Muscle of arm (tissue), 12 donors: Measurements from ENCODE around the gene CYLD. TPM values are rescaled to one million over a fixed set of nuclear protein-coding genes. Genes with fewer than 3 reads are reported as not detected.
A peak's percentile ranks its signal among the peaks of the same experiment; 100 is the strongest.

Experiments used
- DNase-seq: peaks from one replicate; pipeline ENCODE4 v3.0.0-alpha.2; 2013
- polyA plus RNA-seq, 12 donors: library from polyadenylated mRNA; unstranded; fragments of 120-200 nt; gene quantifications; one replicate each; pipeline ENCODE4 v1.2.1, GENCODE V29; 2013; ENCODE audit not compliant: insufficient read length in 12 of 12

CYLD gene
- polyA plus RNA-seq, 12 donors, result 22.5 to 40.7 (median 31.6) TPM; not detected in 1

- DNase-seq, result no peak
Observed at GRCh38 chr16:50709061-50709684, 32.7 kb upstream of the CYLD start.

- no peak for DNase-seq
Observed at GRCh38 chr16:50709980-50710379, 31.9 kb upstream of the CYLD start.

GRCh38 chr16:50711040-50711439 is 30.8 kb upstream of the CYLD start:
- DNase-seq, result no peak

DNA sequence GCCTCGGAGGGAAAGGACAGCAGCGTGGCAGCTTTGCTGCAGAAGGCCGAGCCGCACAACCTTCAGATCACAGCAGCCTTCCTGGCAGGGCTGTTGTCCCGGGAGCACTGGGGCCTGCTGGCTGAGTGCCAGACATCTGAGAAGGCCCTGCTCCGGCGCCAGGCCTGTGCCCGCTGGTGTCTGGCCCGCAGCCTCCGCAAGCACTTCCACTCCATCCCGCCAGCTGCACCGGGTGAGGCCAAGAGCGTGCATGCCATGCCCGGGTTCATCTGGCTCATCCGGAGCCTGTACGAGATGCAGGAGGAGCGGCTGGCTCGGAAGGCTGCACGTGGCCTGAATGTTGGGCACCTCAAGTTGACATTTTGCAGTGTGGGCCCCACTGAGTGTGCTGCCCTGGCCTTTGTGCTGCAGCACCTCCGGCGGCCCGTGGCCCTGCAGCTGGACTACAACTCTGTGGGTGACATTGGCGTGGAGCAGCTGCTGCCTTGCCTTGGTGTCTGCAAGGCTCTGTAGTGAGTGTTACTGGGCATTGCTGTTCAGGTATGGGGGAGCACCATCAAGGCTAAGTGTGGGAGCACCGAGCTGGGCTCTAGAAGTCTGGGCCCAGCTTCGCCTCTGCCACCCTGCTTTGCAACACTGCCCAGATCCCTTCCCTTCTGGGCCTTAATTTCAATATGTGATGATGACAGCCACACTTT is 29.9 kb upstream of the CYLD start:
- DNase-seq, result peak; percentile 51

- no peak for DNase-seq
Observed at GRCh38 chr16:50712560-50712898, 29.4 kb upstream of the CYLD start.

GRCh38 chr16:50712956-50713355 is 28.9 kb upstream of the CYLD start:
- no peak for DNase-seq

GRCh38 chr16:50717091-50717490 is 24.8 kb upstream of the CYLD start:
- DNase-seq, result no peak

DNA sequence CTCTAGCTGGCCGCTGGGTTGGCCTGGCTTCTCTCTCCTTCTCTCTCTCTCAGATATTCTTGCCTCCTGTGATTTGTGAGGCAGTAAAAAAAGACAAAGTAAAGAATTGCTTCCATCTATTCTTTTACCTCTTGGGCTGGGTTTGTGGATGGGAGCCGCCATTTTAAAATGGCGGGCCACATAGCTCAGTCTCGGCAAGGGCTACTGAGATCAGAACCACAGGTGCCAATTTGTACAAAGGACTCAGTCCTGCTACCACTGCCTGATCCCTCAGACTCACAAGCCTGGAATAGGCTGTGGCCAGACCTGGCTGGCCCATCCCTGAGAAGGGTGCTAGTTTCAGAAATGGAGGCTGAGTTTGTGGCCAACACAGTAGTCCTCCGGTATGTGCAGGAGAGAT is 24.4 kb upstream of the CYLD start:
- no peak for DNase-seq

DNA sequence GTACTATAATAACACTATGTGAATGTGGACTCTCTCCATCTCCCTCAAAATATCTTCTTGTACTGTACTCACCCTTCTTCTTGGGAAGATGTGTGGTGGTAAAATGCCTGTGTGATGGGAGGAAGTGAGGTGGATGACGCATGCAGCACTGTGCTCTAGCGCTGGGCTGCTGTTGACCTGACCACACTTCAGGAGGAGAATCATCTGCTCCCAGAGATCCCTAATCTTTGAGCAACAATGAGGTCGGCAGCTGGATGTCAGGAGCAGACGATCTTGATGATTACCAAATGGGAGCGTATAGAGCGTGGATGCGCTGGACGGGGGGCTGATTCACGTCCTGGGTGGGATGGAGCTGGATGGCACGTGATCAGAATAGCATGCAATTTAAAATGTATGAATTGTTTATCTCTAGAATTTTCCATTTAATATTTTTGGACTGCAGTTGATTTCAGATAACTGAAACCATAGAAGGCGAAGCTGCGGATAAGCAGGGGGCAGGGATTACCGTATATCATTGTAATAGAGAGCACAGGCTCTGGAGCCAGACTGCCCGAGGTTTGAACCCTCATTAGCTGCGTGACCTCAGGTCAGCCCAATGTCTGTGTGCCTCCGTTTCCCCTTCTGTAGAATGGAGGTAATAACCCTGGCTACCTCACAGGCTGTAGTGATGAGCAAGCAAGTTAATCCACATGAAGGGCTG is 23.7 kb upstream of the CYLD start:
- no peak for DNase-seq

- DNase-seq, result no peak
Observed at GRCh38 chr16:50718761-50719400, 23.0 kb upstream of the CYLD start.

GRCh38 chr16:50719401-50720337 is 22.2 kb upstream of the CYLD start:
- no peak for DNase-seq

DNA sequence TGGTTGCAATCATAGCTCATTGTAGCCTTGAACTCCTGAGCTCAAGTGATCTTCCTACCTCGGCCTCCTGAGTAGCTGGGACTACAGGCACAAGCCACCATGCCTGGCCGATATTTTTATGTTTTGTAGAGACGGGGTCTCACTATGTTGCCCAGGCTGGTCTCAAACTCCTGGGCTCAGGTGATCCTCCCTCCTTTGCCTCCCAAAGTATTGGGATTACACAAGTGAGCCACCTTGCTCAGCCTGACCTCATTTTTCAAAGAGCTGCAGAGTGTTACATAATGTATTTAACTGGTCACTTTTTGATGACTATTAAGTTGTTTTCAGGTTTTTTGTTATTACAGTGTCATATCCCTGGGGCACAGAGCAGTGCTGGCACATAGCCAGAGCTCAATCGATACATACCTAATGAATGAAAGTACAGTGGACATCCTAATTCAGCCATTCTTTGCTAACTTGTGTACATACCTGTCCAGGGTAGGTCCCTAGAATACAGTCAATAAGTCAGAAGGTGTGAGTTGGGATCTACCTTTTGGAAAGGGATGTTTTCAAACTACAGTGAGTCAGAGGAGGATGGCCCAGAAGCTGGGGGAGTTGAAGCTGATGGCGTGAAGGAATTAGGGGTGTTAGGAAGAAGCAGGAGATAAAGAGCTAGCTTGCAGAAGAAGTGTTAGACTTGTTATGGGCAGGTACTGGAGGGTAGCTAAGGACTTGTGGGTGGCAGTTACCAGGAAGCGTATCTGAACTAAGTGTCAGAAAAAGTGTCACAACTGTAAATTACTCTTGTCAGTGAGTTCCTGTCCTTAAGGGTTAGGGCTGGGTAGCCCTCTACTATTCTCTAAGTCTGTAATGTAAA is 20.1 kb upstream of the CYLD start:
- no peak for DNase-seq

- DNase-seq, result no peak
Observed at GRCh38 chr16:50722405-50722737, 19.5 kb upstream of the CYLD start.

DNA sequence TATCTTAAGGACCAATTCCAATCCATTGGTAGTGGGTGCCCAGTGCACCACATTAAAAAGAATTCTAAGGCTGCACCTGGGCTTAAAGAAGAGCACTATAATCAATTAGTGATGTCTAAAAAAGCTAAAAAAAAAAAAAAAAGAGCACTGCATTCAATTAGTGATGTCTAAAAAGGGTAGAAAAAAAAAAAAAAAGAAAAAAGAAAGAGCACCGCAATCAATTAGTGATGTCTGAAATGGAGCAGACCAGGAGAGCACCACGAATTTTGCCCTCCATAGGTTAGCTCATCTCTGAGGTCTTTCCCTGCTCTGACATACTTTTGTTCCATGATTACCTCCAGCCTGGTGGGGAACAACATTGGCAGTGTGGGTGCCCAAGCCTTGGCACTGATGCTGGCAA is 18.9 kb upstream of the CYLD start:
- no peak for DNase-seq

DNA sequence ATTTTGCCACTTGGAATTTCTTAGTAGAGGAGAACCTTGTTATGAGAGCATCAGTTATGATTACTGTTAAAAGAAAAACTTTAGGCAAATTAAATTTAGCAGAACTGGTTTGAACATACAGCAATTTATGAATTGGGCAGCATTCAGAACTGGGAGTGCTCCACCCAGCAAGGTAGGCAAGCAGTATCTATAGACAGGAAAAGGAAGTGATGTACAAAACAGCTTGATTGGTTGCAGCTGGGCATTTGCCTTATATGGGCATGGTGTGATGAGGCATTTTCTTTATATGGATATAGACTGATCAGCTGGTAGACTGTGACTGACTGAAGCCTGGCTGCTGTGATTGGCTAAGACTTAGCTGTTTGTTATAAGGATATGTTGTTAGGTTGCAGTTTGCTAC is 17.6 kb upstream of the CYLD start:
- DNase-seq, result no peak

DNA sequence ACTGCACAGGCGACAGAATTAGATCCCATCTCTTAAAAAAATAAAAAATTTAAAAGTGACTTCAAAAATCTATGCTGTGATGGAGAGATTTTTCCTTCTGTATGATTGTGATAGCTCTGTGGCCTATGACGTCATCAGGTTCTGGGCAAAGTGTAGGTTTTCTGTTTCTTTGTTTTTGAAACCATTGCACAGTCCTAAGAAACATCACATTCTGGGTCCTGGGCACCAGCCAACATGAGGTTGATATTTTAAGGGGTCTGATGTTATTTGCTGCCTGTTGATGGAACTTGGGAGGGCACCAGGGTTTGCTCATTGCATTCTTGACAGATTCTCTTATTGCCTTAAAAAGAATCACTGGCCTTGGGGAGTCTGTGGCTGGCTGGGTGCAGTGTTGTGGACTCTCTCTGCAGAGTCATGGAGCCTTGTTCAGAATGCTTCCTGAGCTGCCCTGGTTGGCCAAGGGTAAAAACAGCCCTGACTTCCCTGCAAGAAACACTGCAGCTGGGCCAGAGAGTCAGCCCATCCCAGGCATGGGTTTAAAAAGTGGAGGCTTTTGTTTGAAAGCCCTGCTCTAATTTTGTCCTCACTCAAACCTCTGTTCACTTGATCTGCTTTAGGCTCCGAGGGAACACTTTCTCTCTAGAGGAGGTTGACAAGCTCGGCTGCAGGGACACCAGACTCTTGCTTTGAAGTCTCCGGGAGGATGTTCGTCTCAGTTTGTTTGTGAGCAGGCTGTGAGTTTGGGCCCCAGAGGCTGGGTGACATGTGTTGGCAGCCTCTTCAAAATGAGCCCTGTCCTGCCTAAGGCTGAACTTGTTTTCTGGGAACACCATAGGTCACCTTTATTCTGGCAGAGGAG is 10.5 kb upstream of the CYLD start:
- no peak for DNase-seq

DNA sequence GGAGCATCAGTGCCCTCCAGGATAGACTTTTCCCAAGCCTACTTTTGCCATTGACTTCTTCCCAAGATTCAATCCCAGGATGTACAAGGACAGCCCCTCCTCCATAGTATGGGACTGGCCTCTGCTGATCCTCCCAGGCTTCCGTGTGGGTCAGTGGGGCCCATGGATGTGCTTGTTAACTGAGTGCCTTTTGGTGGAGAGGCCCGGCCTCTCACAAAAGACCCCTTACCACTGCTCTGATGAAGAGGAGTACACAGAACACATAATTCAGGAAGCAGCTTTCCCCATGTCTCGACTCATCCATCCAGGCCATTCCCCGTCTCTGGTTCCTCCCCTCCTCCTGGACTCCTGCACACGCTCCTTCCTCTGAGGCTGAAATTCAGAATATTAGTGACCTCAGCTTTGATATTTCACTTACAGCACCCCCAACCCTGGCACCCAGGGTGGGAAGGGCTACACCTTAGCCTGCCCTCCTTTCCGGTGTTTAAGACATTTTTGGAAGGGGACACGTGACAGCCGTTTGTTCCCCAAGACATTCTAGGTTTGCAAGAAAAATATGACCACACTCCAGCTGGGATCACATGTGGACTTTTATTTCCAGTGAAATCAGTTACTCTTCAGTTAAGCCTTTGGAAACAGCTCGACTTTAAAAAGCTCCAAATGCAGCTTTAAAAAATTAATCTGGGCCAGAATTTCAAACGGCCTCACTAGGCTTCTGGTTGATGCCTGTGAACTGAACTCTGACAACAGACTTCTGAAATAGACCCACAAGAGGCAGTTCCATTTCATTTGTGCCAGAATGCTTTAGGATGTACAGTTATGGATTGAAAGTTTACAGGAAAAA is 9.7 kb upstream of the CYLD start:
- DNase-seq, result no peak

- no peak for DNase-seq
Observed at GRCh38 chr16:50733468-50733867, 8.4 kb upstream of the CYLD start.

DNA sequence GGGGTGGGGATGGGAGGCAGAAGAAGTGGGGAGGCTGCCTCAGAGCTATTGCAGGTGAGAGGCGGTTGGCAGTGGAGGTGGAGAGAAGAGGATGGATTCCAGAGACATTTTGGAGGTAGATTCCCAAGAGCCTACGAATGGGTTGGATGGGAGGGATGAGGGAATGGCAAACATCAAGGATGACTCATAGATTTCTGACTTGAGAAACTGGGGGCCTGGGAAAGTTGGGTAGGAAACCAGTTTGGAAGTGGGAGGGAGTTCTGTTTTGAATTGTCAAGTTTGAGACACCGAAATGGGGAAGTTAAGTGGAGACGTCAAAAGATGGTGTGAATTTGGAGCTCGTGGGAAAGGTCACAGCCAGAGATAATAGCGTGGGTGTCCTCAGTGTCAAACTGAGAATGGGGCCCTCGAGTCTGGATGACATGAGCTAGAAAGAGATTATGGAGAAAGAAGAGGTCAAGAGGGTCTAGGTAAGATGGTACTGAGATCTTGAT is 6.2 kb upstream of the CYLD start:
- no peak for DNase-seq
